Dendritic cell treated with granulocyte-macrophage colony-stimulating factor and Interleukin-4, amounts not matched to agents 40 ng/mL and 50 ng/mL, for 4 days (primary cell): ENCODE data around the gene CCDC69.
A peak's percentile ranks its signal among the peaks of the same experiment; 100 is the strongest.

ENCODE experiments used
- H3K27ac Mint-ChIP-seq: one replicate; pipeline ENCODE4 v1.8.0; 2022; ENCODE audit warnings: mild to moderate bottlenecking, mixed read lengths
- H3K27me3 Mint-ChIP-seq: one replicate; pipeline ENCODE4 v1.8.0; 2022; ENCODE audit warnings: mild to moderate bottlenecking, mixed read lengths
- H3K36me3 Mint-ChIP-seq: one replicate; pipeline ENCODE4 v1.8.0; 2022; ENCODE audit warnings: low read depth, mixed read lengths
- H3K4me1 Mint-ChIP-seq: one replicate; pipeline ENCODE4 v1.8.0; 2022; ENCODE audit warnings: low read depth, mixed read lengths
- H3K4me3 Mint-ChIP-seq: one replicate; pipeline ENCODE4 v1.8.0; 2022; ENCODE audit warnings: mild to moderate bottlenecking, moderate library complexity, mixed read lengths
- H3K9me3 Mint-ChIP-seq: one replicate; pipeline ENCODE4 v1.8.0; 2022; ENCODE audit warnings: mixed read lengths
- intact Hi-C: fragments of 100-400 bp; cut with micrococcal nuclease; formaldehyde crosslinking; loops from one replicate; pipeline ENCODE4 v1.15.0; 2022

The CCDC69 gene

DNA sequence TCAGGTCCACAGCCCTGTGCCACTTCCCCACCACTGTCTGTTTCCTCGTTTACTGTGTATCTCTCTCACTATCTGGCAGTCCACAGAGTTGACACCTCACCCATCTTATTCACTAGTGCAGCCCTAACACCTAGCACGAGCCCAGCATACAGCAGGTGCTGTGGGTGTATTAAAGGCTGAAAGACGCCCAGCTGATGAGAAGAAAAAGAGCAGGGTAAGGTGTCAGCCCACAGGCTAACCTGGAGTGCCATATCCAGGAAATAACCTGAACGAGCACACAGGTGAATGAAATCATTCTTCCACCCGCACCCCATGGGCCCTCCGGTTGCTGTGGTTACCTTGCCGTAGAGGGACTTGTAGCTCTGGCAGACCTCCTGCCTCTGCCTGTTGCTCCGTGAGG, 84.9 kb downstream of the CCDC69 start:
- H3K4me3 Mint-ChIP-seq, result no peak overlapping the region
- no peaks in the 10 kb centered on the region for H3K27me3 Mint-ChIP-seq
- peaks cover 92% of the 10 kb centered on the region for H3K36me3 Mint-ChIP-seq
- H3K27ac Mint-ChIP-seq, result no peak overlapping the region
- peaks cover 60% of the 10 kb centered on the region for H3K4me1 Mint-ChIP-seq
- intact Hi-C loops, result no loop called here
- H3K9me3 Mint-ChIP-seq, result no peaks in the 10 kb centered on the region

GRCh38 chr5:151138114-151138513, 85.8 kb downstream of the CCDC69 start:
- H3K27me3 Mint-ChIP-seq, result no peaks in the 10 kb centered on the region
- intact Hi-C loops, result no loop called here
- H3K36me3 Mint-ChIP-seq, result peaks cover 95% of the 10 kb centered on the region
- no peaks in the 10 kb centered on the region for H3K9me3 Mint-ChIP-seq
- H3K27ac Mint-ChIP-seq, result no peak overlapping the region
- H3K4me3 Mint-ChIP-seq, result no peak overlapping the region
- H3K4me1 Mint-ChIP-seq, result peaks cover 63% of the 10 kb centered on the region

DNA sequence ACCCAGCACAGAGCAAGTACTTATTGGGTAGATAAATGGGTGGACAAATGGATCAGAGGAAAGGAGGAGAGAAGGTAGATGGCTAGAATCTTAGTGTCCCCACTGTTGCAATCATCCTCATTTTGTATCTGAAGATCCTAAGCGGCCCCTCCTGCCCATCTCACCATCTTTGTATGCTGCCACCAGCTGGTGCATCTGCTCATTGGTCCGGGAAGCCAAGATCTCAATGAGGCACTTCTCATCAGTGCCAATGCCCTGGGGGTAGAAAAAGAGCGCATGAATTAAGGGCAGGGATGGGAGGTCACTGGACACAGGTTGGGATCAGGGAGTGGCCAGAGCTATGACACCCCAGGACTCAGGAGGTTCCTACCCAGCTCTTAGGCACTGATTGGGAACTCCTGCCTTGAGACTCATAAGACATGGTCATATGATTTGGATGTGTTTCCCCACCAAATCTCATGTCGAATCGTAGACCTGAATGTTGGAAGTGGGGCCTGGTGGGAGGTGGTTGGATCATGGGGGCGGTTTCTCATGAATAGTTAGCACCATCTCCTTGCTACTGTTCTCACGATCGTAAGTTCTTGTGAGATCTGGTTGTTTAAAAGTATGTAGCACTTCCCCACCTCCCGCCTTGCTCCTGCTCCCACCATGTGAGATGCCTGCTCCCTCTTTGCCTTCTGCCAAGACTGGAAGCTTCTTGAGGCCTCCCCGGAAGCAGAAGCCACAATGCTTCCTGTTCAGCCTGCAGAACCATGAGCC, 86.6 kb downstream of the CCDC69 start:
- intact Hi-C loops, result no loop called here
- H3K4me1 Mint-ChIP-seq, result peaks cover 66% of the 10 kb centered on the region
- H3K36me3 Mint-ChIP-seq, result peaks cover 98% of the 10 kb centered on the region
- no peak overlapping the region for H3K4me3 Mint-ChIP-seq
- no peak overlapping the region for H3K27ac Mint-ChIP-seq
- no peaks in the 10 kb centered on the region for H3K27me3 Mint-ChIP-seq
- H3K9me3 Mint-ChIP-seq, result no peaks in the 10 kb centered on the region

DNA sequence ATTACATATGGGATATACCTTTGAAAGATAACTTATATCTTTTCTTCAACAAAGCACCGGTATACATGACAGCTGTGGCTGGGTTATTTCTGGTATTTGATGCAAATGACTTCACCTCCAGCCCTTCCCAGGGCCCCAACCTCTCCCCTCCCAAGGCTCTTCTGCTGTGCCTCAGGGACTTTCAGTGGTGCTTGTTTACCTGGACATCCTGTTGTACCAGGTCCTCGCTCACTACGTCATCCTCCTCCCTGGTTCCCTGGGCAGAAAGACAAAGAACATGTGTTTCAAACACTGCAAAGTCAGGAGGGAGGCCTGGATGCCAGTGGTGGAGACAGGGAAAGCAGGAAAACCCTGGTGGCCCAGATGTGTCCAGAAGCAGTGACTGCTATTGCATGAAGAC, 89.7 kb downstream of the CCDC69 start:
- peaks cover 99% of the 10 kb centered on the region for H3K36me3 Mint-ChIP-seq
- H3K27me3 Mint-ChIP-seq, result no peaks in the 10 kb centered on the region
- H3K27ac Mint-ChIP-seq, result peak overlapping the region; percentile 42
- no peaks in the 10 kb centered on the region for H3K9me3 Mint-ChIP-seq
- H3K4me1 Mint-ChIP-seq, result peaks cover 73% of the 10 kb centered on the region
- H3K4me3 Mint-ChIP-seq, result no peak overlapping the region
- intact Hi-C loops, result no loop called here

DNA sequence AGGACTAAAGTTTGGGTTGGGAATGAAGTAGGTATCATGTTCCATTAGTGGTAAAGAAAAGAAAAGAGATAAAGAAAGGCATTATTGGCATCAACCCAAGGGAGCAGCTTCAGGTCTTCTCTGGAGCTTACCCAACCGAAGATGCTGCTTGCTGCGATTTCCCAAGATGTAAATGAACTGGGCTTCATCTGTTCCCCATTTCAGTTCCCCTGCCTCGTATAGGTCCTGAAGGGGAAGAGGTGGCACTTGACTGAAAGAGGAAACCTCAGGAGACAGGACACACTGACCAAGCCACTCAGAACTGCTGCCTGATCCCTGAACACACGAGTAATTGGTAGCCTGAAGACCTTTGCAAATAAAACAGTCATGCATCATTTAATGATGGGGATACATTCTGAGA, 90.9 kb downstream of the CCDC69 start:
- intact Hi-C loops, result no loop called here
- H3K4me3 Mint-ChIP-seq, result no peak overlapping the region
- no peaks in the 10 kb centered on the region for H3K27me3 Mint-ChIP-seq
- no peak overlapping the region for H3K27ac Mint-ChIP-seq
- H3K36me3 Mint-ChIP-seq, result peaks cover 99% of the 10 kb centered on the region
- peaks cover 69% of the 10 kb centered on the region for H3K4me1 Mint-ChIP-seq
- no peaks in the 10 kb centered on the region for H3K9me3 Mint-ChIP-seq
